Measurements from ENCODE around the gene KRAS.
"Not testable (repeated sequence)": the region's sequence is repeated elsewhere in the genome, so short reads cannot be mapped to it uniquely, and the experiment has no call there.

Gene KRAS

DNA sequence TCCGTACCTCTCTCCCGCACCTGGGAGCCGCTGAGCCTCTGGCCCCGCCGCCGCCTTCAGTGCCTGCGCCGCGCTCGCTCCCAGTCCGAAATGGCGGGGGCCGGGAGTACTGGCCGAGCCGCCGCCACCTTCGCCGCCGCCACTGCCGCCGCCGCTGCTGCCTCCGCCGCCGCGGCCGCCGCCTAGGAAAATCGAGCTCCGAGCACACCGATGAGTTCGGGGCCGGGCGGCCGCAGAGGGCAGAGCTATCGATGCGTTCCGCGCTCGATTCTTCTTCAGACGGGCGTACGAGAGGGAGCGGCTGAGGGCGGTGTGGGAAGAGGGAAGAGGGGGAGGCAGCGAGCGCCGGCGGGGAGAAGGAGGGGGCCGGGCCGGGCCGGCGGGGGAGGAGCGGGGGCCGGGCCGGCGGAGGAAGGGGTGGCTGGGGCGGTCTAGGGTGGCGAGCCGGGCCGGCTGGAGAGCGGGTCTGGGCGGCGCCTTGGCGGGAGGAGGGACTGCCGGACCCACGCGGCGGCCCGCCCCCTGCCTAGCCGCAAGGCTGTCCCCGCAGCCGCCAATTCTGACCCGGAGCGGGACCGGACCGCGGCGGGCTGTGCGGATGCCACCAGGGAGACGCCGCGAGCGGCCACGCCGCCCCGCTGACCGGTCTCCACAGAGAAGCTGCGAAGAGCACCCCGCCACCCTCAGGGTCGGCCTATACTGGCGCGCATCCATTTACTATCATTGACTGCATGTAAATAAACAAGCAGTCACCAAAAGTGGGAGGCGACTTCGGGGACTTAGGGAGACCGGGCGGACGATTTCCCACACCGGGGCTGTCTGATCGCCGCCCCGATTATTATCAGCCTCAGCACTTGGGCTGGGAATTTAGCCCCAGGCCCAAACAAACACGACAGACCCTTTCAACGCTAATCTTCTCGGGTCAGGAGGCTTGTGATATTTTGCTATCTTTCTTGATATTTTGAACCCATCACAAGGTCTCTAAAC, at the start of gene KRAS:
KRAS (minus strand) TSS at position 186 of the 987 bp plus-strand sequence.
- peak; percentile 76 to 81 for DNase-seq (ENCODE audit: low read depth in 2 of 2, low spot score in 1 of 2)

DNA sequence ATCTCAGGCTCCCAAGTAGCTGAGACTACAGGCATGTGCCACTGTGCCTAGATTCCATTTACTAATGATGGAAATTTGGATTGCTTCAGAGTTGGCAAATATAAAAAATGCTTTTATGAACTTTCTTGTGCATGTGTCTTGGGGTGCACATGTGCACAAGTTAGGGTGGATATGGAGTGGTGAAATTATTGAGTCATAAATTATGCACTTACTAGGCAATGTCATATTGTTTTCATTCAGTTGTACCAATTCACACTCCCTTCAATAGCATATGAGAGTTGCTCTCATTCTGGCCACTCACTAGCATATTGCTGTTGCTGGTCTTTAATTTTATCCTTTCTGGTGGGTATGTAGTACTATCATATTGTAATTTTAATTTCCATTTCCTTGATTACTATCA, 45.7 kb upstream of the KRAS start:
- DNase-seq (ENCODE audit: low read depth in 2 of 2, low spot score in 1 of 2), result no peak

DNA sequence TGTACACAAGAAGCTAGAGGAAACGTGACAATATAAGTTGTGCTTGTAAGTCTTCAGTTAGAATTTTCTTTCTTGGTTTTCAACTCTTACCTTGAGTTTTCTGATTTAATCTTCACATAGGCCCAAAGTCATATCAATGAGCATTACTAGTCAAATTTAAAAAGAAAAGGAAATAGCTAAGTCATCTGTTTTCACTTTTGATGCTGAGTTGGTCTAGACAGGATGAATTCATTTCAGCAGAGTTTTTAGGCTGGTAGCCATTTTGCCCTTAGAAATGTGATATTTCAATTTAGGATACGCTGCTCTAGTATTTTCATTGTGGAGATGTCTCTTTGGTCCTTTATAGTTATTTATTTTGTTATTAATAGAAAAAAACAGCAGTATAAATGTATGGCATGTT, 44.6 kb upstream of the KRAS start:
- DNase-seq (ENCODE audit: low read depth in 2 of 2, low spot score in 1 of 2), result no peak

DNA sequence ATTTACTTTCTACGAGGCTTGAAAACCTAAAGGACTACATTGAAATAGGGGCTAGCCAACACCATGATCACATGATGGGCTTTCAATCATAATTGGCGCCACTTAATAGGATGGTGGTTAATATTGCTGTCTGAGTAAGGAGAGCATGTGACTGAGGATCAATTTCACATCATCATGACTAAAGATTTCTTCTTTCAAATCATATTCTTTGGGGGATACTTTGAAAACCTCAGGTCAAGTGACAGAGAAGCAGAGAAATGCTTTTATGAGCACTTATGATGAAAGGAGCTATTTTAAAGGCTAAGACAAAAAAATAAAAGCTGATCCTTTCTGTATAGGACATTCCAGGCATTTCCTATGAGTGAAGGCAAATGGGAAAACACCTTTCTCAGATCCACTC, 42.9 kb upstream of the KRAS start:
- no peak for DNase-seq (ENCODE audit: low read depth in 2 of 2, low spot score in 1 of 2)

DNA sequence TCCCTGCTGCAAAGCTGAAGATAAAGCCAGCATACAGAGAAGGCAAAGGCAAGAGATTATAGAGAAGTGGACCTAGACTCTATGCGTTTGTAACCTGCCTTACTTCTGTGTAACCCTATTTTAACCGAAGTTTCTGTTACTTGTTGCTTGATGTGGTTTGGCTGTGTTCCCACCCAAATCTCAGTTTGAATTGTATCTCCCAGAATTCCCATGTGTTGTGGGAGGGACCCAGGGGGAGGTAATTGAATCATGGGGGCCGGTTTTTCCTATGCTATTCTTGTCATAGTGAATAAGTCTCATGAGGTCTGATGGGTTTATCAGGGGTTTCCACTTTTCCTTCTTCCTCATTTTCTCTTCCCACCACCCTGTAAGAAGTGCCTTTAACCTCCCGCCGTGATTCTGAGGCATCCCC, 42.1 kb upstream of the KRAS start:
- DNase-seq (ENCODE audit: low read depth in 2 of 2, low spot score in 1 of 2), result not testable (repeated sequence)

DNA sequence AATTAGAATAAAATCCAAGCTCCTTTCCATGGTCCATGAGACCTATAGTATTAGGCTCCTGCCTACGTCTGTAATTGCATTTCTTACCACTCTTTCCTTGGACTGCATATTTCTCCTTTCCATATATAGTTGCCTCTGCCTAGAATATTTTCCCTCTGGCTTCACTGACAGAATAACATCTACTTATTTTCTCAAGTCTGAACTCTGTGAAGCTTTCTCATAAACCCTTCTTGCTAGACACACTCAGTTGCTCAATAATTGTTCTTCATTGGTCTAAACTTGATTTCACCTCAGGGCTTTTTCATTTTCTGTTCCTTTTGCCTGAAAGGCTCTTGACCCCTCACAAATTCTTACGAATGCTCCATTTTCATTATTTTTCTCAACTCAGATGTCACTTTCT, 36.9 kb upstream of the KRAS start:
- DNase-seq (ENCODE audit: low read depth in 2 of 2, low spot score in 1 of 2), result no peak

DNA sequence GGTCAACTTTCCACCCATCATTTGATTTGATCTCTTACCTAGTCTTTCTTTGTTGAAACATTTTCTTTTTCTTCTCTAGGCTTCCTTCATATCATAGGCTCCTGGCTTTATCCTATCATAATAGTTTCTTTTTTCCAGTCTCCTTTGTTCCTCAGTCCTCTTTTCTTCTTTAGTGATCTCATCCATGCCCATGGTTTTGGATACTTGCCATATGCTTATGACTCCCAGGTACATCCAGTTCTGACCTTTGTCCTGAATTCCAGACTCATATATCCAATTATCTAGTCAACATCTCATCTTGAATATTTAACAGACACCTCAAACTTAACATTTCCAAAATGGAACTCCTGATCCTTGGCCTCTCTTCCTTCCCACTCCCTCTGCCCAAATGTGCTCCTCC, 36.1 kb upstream of the KRAS start:
- DNase-seq (ENCODE audit: low read depth in 2 of 2, low spot score in 1 of 2), result no peak

DNA sequence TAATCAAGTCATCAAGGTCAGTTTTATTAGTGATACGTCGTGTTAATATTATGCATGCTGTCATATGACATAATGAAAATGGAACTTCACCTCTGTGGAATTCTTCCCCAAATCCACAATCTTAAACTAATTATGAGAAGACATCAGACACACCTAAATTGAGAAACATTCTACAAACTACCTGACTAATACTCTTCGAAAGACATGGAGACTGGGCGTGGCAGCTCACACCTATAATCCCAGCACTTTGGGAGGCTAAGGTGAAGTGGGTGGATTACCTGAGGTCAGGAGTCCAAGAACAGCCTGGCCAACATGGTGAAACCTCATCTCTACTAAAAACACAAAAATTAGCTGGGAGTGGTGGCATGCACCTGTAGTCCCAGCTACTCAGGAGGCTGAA, 33.3 kb upstream of the KRAS start:
- no peak for DNase-seq (ENCODE audit: low read depth in 2 of 2, low spot score in 1 of 2)

DNA sequence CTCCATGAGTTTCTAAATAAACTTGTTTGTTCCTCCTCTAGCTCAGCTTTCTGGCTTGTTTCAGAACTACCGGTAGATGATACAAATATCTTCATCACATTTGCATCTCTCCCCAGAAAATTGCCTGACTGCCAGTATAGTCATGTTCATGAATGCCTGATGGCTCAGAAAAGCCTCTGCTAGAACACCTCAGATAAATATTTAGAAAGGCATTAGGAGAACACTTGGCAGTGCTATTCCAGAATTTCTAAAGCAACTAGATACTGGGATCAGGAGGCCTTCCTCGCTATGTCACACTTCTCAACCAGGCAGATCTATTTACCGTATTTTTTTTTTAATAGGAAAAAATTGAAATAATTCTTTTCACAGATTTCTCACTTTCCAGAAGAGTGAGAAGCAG, 32.3 kb upstream of the KRAS start:
- DNase-seq (ENCODE audit: low read depth in 2 of 2, low spot score in 1 of 2), result no peak

DNA sequence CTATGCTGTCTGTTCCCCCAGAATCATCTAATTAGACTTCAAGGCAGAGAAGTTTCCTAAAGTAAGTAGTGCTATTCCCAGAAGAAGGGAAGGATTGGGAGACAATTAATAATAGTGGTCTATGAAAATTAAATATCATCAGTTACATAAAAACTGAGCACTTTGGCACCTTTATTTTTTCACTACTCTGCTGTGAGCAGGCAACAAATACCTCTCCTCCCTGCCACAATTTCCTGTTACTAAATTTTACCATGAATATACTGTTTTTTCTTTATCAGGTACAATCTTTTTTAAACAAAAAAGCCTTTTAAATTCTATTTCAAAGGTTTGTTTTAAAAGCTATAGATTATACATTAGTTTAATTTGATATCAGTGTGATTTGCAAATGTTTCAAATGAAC, 29.4 kb upstream of the KRAS start:
- no peak for DNase-seq (ENCODE audit: low read depth in 2 of 2, low spot score in 1 of 2)

DNA sequence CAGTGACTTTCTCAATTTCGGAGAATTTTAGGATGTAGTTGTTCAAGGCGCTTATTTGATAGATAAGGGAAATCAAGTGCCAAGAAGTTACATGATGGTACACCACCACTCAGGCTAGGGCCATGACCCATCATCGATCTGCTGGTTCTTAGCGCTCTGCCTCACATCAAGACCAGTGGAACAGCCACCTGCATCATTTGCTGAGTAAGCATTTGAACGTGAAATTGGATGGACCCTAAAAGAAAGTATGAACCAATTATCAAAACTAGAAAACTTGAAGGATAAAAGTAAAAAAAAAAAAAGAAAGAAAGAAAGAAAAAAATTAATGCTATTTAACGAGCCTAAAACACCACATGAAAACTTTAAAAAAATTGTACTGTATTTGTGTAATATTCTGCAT, 27.5 kb upstream of the KRAS start:
- DNase-seq (ENCODE audit: low read depth in 2 of 2, low spot score in 1 of 2), result no peak

DNA sequence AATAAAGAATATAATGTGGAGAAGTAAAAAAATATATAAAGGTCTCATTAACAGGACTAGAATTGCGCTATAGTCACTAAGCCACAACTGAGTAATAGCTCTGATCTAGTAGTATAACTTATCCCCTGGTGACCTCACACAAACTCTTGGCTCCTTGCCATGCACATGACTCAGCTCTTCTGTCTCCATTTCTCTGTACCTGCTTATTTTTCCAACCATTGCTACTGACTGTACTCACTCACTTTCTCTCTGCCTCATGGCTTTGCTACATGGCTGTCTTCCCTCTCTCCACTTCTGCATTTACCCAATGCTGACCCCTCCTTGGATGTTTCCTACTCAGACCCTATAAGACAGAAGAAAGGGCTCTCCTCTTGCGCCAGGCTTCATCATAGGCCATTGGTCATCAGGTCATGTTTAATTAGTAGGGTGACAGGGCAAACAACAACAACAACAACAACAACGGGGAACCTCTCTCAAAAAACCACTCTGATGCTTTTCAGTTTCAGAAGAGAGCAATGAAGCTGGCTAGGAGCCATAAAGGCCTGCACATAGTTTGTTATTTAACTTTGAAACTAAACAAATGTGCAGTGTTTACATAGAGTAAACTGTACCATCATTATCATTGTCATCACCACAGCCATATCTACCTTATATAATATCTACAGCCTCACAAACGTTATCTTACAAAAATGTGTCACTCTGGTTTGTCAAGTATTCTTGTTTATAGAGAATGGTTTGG, 25.6 kb upstream of the KRAS start:
- DNase-seq (ENCODE audit: low read depth in 2 of 2, low spot score in 1 of 2), result peak in 1 of 2 donors; percentile 14

DNA sequence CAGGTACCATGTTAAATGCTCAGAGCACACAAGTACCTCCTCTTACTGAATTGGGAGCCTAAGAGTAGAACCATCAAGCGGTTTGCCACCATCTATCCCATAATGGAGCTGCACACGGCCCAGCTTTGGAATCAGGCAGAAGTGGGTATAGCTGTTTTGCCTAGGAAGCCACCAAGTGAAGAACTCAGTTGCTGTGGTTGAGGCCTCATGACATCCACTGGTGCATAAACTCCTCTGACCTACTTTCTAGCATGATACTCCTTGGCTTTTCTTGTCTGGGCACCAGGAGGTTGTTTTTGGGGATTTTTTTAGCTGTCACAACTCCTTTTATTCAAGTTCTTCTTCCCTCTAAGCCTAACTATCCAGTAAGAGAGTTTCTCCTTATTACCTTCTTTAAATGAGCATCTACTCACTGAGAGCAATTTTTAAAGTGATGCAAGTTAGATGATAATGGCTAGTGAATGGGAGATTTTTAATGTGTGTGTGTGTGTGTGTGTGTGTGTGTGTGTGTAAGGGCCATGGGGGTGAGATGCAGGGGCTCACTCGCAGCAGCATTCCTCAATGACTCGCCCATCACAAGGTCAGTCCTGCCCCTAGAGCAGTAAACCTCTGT, 20.9 kb upstream of the KRAS start:
- no peak for DNase-seq (ENCODE audit: low read depth in 2 of 2, low spot score in 1 of 2)

DNA sequence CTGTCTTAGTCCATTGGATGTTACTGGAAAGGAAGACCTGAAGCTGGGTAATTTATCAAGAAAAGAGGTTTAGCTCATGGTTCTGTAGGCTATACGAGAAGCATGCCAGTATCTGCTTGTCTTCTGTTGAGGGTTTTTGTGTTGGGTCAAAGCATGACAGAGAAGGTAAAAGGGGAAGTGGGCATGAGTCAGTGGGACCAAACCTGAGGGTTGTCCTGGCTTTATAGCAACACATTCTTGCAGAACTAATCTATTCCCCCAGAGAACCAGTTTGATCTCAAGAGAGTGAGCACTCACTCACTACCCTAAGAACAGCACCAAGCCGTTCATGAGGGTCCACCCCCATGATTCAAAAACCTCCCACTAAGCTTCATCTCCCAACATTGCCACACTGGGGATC, 19.0 kb upstream of the KRAS start:
- DNase-seq (ENCODE audit: low read depth in 2 of 2, low spot score in 1 of 2), result no peak

DNA sequence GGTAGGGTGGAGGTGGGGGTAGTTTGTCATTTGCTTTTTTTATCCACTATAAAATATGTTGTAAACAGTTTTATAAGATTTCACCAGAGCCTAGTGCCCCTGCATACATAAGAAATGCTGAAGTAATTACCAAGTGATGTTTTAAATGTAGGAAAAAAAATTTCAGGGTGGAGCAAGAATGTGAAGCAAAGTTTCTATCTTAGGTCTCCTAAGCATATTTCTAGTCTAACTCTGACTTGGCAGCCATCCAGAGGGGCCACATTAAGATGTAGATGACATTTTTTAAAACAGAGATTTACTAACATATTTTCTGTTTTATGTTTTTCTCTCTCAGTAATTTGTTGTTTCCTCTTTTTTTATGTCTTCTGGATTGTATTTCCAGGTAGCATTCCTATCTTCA, 15.8 kb upstream of the KRAS start:
- no peak for DNase-seq (ENCODE audit: low read depth in 2 of 2, low spot score in 1 of 2)

DNA sequence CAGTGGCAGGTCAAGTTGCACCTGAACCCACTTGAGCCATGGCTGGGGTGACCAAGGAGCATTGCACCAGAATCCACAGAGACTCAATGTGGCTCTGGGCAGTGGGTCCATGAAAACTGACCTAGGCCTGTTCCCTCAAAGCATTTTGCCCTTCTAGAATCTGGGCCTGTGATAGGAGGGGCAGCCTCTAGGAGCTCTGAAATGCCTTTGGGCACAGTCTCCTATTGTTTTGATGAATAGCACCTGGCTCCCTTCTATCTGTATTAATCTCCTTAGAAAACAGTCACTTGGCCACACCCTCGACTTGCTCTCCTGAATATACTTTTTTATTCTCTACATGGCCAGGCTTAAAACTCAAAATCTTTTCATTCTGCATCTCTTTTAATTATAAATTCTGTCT, 14.1 kb upstream of the KRAS start:
- no peak for DNase-seq (ENCODE audit: low read depth in 2 of 2, low spot score in 1 of 2)

DNA sequence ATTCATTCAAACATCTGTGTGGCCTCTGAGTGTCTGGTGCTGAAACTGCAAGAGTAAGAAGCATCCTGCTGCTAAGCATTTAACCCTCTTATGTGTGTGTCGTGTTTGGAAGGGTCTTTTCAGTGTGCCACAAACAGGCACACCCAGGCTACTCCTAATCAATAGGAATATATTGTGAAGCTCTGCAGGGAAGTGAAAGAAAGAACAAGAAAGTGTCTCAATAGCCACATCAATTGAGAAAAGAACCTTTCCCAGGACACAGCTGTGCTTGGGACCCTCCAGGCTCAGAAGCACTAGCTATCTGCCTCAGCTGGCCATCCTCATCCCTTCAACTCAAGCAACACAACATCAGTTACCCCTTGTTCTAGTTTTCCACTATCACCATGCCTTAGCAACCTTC, 13.4 kb upstream of the KRAS start:
- no peak for DNase-seq (ENCODE audit: low read depth in 2 of 2, low spot score in 1 of 2)

DNA sequence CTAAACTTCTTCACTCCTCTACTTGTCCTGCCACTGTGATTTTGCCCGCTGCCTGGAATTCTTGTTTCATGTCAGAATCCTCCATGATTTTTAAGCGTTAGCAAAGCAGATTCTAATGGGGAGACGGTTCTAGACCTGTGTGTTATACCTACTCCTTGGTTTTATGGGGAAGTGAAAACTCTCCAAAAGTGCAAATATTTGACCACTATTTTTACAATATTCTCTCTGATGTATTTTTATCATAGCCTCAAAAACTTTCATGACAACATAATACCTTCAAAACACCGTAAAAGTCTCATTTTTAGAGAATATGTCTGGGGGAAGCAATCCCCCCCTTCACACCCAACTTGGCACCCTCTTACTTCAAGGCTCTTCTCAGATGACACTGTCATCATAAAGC, 12.9 kb upstream of the KRAS start:
- no peak for DNase-seq (ENCODE audit: low read depth in 2 of 2, low spot score in 1 of 2)

DNA sequence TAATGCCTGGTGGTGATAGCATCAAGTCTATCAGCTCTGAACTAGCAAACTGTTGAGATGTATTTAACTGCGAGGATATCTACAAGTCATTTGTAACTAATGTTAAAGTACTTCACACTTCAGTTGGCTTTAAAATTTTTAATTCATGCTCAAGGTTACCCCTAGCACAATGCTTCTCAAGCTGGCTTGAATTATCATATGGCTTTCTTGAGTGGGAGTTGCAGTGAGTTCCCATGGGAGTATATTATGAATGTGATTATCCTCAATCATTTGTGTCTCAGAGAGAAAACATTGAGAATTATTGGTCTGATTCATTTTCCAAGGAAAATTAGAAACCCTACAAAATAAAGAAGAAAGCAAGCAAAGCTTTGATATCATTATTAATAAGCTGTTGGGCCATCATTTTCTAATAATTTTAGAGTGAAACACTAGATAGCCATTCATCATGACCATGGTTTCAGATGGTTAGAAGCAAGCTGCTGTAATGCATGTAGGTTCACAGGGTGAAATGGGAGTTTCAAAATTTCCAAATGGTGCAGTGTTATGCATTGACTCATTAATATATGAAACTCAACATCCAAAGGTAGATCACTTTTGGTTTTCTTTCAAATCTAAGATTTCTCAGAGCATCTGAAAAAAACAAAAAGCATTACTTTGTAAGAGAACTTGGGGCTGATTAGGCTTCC, 11.8 kb upstream of the KRAS start:
- no peak for DNase-seq (ENCODE audit: low read depth in 2 of 2, low spot score in 1 of 2)

DNA sequence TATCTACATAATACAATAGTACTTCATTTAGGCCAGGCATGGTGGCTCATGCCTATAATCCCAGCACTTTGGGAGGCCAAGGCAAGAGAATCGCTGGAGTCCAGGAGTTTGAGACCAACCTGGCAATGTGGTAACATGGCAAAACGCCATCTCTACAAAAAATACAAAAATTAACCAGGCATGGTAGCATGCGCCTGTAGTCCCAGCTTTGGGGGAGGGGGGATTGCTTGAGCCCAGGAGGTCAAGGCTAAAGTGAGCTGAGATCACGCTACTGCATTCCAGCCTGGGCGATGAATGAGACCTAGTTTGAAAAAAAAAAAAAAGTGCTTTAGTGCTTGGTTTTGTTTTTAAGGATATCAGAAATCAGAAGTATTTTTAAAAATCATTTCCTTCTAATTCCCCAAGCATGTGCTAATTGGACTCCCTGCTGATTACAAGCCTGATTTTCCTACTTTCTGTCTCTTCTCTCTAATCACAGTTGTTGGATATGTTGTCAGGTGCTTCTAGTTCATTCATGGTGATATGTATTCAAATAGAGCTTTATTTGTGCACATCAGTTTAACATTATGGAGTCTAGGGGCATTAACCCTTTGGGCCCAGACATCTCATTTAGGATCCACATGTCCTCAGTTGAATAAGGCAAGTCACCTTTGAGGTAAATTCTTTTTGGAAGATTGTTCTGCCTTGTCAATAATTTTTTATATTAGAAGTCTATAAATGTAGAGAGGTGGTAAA, 7.0 kb upstream of the KRAS start:
- no peak for DNase-seq (ENCODE audit: low read depth in 2 of 2, low spot score in 1 of 2)

DNA sequence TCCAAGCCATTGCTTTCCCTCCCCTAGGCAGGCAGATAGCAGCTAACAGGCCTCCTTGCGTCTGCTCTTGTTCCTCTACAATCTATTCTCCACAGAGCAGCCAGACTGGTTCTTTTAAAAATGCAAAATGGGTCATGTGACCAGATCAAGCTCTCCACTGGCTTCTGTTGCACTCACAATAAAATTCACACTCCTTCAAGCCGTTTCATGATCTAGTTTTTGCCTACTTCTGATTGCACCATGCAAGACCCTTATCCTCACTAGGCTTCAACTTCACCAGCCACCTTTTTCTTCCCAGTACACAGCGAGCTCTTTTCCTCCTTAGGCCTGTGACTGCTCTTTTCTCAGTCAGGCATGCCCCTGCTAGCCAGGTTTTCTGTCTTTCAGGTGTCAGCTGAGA, 6.1 kb upstream of the KRAS start:
- no peak for DNase-seq (ENCODE audit: low read depth in 2 of 2, low spot score in 1 of 2)

Measured in stimulated activated CD8-positive, alpha-beta memory T cell treated with anti-CD3 and anti-CD28 coated beads, Interleukin-4, amount 100 ng/mL, for 1 hour (primary cell).